Tibial nerve (tissue), 4 donors: ENCODE data around the gene MLYCD. TPM values are rescaled to one million over a fixed set of nuclear protein-coding genes. Genes with fewer than 3 reads are reported as not detected.
"Not testable (repeated sequence)": the region's sequence is repeated elsewhere in the genome, so short reads cannot be mapped to it uniquely, and the experiment has no call there.

Source experiments
- DNase-seq, 2 donors: peaks; one replicate each; pipeline ENCODE4 v3.0.0-alpha.2; 2019; ENCODE audit warnings: low spot score in 2 of 2
- H3K27ac ChIP-seq, 4 donors: fragments of 200-600 bp; sonication (generic) in 3 of 4; one replicate each; pipeline ENCODE4 v1.5.1; 2017 to 2019; ENCODE audit warnings: mild to moderate bottlenecking in 1 of 4
- H3K27me3 ChIP-seq, 2 donors: fragments of 200-600 bp; sonication (generic) in 1 of 2; one replicate each; pipeline versions ENCODE4 v1.5.1 to v1.6.0; 2017 to 2019
- H3K36me3 ChIP-seq, 3 donors: fragments of 200-600 bp; sonication (generic); one replicate each; pipeline ENCODE4 v1.5.1; 2018 to 2019
- H3K4me1 ChIP-seq, 4 donors: fragments of 200-600 bp; sonication (generic) in 3 of 4; one replicate each; pipeline ENCODE4 v1.5.1; 2017 to 2019
- H3K4me3 ChIP-seq, 4 donors: fragments of 200-600 bp; sonication (generic) in 3 of 4; one replicate each; pipeline ENCODE4 v1.5.1; 2017 to 2019; ENCODE audit warnings: mild to moderate bottlenecking in 1 of 4, moderate library complexity in 1 of 4
- H3K9me3 ChIP-seq, 4 donors: fragments of 200-600 bp; sonication (generic) in 3 of 4; one replicate each; pipeline ENCODE4 v1.5.1; 2017 to 2019
- EP300 ChIP-seq, 2 donors: sonication (generic); formaldehyde crosslinking; IDR thresholded peaks; one replicate each; pipeline ENCODE4 v1.6.1; 2017; ENCODE audit warnings: antibody characterized with exemption in 2 of 2, mild to moderate bottlenecking in 1 of 2
- POLR2A ChIP-seq, 2 donors: fragments of 450-650 bp; IDR thresholded peaks; one replicate each; pipeline ENCODE4 v1.6.1; 2017; ENCODE audit warnings: antibody characterized with exemption in 2 of 2, mild to moderate bottlenecking in 2 of 2, moderate library complexity in 2 of 2
- WGBS, 2 donors: methylation state at CpG; one replicate each; pipeline ENCODE4 v1.1.5; 2018; 5-methylcytosine and 5-hydroxymethylcytosine counted together
- total RNA-seq, 4 donors: library from RNA; depleted of rRNA; stranded (reverse); fragments of >200 nt; gene quantifications; one replicate each; pipeline ENCODE4 v1.1.0, GENCODE V29; 2016
- TF ChIP-seq, protein P1 (sequence below), 5 experiments: fragments of 200-600 bp in 3 of 5; fragments of 450-650 bp in 2 of 5; sonication (generic) in 3 of 5; IDR thresholded peaks; one replicate each; pipeline ENCODE4 v1.5.1; 2016 to 2019; ENCODE audit warnings: antibody characterized with exemption in 5 of 5, mild to moderate bottlenecking in 3 of 5, moderate library complexity in 2 of 5

MLYCD gene
- total RNA-seq, 4 donors from 2014 or later: 19.0 to 26.7 (median 23.0) TPM

DNA sequence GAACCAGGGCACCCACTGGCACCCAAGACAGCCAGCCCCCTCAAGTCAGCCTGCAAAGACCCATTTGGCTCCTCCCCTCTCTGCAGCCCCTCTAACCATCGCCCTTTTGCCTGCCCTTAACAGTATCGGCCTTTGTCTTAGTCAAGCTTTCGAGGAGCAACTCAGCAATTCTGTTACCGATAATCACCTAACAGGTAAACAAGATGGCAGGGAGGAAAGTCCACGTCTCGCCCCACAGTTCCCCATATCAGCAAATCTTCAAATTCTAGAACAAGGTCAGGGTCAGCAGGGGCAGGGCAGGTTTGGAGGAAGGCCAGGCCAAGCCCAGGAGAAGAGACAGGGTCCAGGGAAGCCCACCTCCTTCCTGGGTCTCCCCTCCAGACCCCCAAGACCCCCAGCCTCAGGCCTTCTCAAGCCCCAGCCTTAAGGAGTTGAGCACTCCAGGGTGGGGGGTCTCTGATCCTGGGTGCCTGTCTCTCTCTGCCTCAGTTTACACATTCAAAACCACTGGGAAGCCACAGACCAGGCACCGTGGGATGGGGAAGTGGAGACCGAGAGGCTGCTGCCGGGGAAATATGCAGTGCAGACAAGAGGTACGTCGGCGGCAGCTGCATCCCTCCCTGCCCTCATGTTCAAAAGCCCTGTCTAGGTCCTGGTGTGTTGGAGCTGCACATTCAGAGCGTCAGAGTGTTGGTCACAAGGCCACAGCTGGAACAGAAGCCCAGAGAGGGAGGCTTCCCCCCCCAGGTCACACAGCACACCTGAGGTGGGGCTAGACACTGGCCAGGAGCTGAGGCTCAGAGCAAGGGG is 50.2 kb downstream of the MLYCD start:
- no peak for DNase-seq
- TF ChIP-seq POLR2A (IDR thresholded peaks at IDR 0.05): no peak
- no peak for TF ChIP-seq EP300 (IDR thresholded peaks at IDR 0.05)
- TF ChIP-seq, protein P1, sequence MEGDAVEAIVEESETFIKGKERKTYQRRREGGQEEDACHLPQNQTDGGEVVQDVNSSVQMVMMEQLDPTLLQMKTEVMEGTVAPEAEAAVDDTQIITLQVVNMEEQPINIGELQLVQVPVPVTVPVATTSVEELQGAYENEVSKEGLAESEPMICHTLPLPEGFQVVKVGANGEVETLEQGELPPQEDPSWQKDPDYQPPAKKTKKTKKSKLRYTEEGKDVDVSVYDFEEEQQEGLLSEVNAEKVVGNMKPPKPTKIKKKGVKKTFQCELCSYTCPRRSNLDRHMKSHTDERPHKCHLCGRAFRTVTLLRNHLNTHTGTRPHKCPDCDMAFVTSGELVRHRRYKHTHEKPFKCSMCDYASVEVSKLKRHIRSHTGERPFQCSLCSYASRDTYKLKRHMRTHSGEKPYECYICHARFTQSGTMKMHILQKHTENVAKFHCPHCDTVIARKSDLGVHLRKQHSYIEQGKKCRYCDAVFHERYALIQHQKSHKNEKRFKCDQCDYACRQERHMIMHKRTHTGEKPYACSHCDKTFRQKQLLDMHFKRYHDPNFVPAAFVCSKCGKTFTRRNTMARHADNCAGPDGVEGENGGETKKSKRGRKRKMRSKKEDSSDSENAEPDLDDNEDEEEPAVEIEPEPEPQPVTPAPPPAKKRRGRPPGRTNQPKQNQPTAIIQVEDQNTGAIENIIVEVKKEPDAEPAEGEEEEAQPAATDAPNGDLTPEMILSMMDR (IDR thresholded peaks at IDR 0.05): no peak
- WGBS, 2 donors: 80 to 87% methylated on average over 9 to 13 of the region's 13 CpGs

DNA sequence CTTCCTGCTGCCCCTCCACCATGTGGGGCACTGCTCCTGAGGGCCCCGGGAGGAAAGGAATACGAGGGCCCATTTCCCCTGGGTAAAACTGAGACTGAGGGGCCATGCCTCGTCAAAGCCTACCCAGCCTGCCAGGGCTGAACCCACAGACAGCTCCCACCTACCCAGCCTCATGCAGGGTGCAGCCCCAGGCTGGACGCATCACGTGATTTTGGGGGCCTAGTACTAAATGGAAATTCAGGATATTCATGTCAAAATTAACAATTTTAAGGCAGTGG is 50.7 kb downstream of the MLYCD start:
- Histone ChIP-seq H3K4me1 (peaks cover 0 to 25% (median 15%) of the 10 kb centered on the region in 4 donors), H3K27me3 (no peaks in the 10 kb centered on the region), H3K4me3 (no peak overlapping the region), H3K27ac (no peak overlapping the region), H3K9me3 (no peaks in the 10 kb centered on the region), H3K36me3 (peaks cover 0 to 6% (median 0%) of the 10 kb centered on the region in 3 donors)
- no peak for DNase-seq
- TF ChIP-seq, protein P1 (IDR thresholded peaks at IDR 0.05): no peak
- TF ChIP-seq EP300 (IDR thresholded peaks at IDR 0.05) (no peak), POLR2A (IDR thresholded peaks at IDR 0.05) (no peak)
- 86 to 93% methylated on average over 4 to 5 of the region's 5 CpGs for WGBS, 2 donors

More for the DNA sequence above, 50.2 kb downstream of the MLYCD start:
- H3K4me3 ChIP-seq: no peak overlapping the region
- peaks cover 0 to 20% (median 10%) of the 10 kb centered on the region in 4 donors for H3K4me1 ChIP-seq
- no peaks in the 10 kb centered on the region for H3K27me3 ChIP-seq
- peaks cover 0 to 6% (median 0%) of the 10 kb centered on the region in 3 donors for H3K36me3 ChIP-seq
- H3K9me3 ChIP-seq: no peaks in the 10 kb centered on the region
- no peak overlapping the region for H3K27ac ChIP-seq

DNA sequence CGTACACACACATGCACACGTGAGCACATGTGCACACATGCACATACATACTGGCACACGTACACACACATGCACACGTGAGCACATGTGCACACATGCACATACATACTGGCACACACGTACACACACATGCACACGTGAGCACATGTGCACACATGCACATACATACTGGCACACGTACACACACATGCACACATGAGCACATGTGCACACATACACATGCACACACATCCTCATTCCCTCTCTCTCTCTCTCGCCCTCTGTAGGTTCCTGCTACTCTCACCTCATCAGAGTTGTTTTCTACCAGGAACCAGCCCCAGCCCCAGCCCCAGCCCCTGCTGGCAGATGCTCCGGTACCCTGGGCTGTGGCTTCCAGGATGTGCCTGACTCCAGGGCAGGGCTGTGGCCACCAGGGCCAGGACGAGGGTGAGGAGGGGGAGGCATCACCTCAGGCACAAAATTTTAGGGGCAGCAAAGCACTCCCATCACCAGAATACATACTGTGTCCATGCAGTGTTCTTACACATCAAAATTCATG is 52.0 kb downstream of the MLYCD start:
- not testable (repeated sequence) for DNase-seq, H3K27ac ChIP-seq, H3K9me3 ChIP-seq, H3K36me3 ChIP-seq, H3K27me3 ChIP-seq, H3K4me3 ChIP-seq
- 68 to 77% methylated on average over 6 of the region's 10 CpGs for WGBS, 2 donors
- peaks cover 0 to 37% (median 17%) of the 10 kb centered on the region in 4 donors for H3K4me1 ChIP-seq

DNA sequence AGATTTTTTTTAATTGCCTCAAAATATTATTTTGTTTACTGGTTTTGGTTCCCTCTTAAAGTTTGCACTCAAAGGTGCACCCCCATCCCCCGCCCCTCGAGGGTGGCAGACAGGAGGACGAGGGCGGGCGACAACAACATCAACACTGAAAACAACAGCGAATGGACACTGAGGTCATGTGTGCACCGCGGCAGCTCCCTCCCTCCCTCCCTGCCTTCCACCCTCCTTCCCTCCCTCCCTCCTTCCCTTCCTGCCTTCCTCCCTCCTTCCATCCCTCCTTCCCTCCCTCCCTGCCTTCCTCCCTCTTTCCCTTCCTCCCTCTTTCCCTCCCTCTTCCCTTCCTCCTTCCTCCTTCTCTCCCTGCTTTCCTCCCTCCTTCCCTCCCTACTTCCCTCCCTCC is 52.6 kb downstream of the MLYCD start:
- 20 to 24% methylated on average over 8 of the region's 8 CpGs for WGBS, 2 donors
- no peaks in the 10 kb centered on the region for H3K27me3 ChIP-seq
- peaks cover 0 to 37% (median 17%) of the 10 kb centered on the region in 4 donors for H3K4me1 ChIP-seq
- no peak overlapping the region for H3K27ac ChIP-seq
- no peak overlapping the region for H3K4me3 ChIP-seq
- TF ChIP-seq POLR2A (IDR thresholded peaks at IDR 0.05): no peak
- TF ChIP-seq, protein P1 (IDR thresholded peaks at IDR 0.05): no peak
- no peak for TF ChIP-seq EP300 (IDR thresholded peaks at IDR 0.05)
- no peak for DNase-seq
- no peaks in the 10 kb centered on the region for H3K9me3 ChIP-seq
- H3K36me3 ChIP-seq: peaks cover 0 to 6% (median 0%) of the 10 kb centered on the region in 3 donors

DNA sequence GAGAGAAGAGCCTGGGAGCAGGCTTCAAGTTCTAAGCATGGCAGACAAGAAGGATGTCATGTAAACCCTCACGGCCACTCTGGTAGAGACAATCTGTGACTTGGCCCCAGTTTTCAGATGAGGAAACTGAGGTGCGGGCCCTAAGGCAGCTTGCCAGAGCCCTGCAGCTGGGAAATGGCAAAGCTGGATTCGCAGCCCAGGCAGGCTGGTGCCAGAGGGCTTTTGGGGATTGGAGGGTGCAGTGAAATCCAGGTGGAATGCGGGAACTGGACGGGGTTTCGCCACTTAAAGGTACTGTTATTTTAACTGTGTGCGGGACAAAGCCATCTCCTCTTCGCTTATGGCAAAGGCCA is 53.6 kb downstream of the MLYCD start:
- Histone ChIP-seq H3K9me3 (no peaks in the 10 kb centered on the region), H3K27me3 (no peaks in the 10 kb centered on the region), H3K4me1 (peaks cover 0 to 37% (median 17%) of the 10 kb centered on the region in 4 donors), H3K4me3 (peak overlapping the region in 3 of 4 donors; percentile 40 to 65 (median 58)), H3K36me3 (peaks cover 0 to 6% (median 0%) of the 10 kb centered on the region in 3 donors), H3K27ac (peak overlapping the region; percentile 85 to 94 (median 90))
- DNase-seq: no peak
- WGBS, 2 donors: 10 to 17% methylated on average over 8 of the region's 8 CpGs
- TF ChIP-seq POLR2A (IDR thresholded peaks at IDR 0.05) (no peak), EP300 (IDR thresholded peaks at IDR 0.05) (no peak)
- TF ChIP-seq, protein P1 (IDR thresholded peaks at IDR 0.05): no peak
